Stimulated activated CD8-positive, alpha-beta memory T cell treated with anti-CD3 and anti-CD28 coated beads, Interleukin-7, amount 100 ng/mL, for 4 hours (primary cell): Measurements from ENCODE around the gene SLCO1A2.
"Not testable (repeated sequence)": the region's sequence is repeated elsewhere in the genome, so short reads cannot be mapped to it uniquely, and the experiment has no call there.

Source experiments
- DNase-seq, 2 donors: peaks; one replicate each; pipeline ENCODE4 v3.0.0-alpha.2; 2020; ENCODE audit warnings: low read depth in 2 of 2

SLCO1A2 gene

GRCh38 chr12:21334771-21335325, at the start of gene SLCO1A2:
SLCO1A2 (minus strand) TSS chr12:21334917; CDS start chr12:21334647, 270 bp downstream.
- no peak for DNase-seq

- DNase-seq: no peak
Measured at GRCh38 chr12:21384261-21384660, 49.5 kb upstream of the SLCO1A2 start.

DNA sequence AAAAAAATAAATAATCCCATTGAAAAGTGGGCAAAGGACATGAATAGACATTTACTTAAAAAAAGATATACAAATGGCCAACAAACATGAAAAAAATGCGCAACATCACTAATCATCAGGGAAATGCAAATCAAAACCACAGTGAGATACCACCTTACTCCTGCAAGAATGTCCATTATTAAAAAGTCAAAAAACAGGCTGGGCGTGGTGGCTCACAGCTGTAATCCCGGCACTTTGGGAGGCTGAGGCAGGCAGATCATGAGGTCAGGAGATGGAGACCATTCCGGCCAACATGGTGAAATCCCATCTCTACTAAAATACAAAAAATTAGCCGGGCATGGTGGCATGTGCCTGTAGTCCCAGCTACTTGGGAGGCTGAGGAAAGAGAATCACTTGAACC, 46.6 kb upstream of the SLCO1A2 start:
- DNase-seq: not testable (repeated sequence)

- no peak for DNase-seq
Measured at GRCh38 chr12:21379218-21379617, 44.5 kb upstream of the SLCO1A2 start.

DNA sequence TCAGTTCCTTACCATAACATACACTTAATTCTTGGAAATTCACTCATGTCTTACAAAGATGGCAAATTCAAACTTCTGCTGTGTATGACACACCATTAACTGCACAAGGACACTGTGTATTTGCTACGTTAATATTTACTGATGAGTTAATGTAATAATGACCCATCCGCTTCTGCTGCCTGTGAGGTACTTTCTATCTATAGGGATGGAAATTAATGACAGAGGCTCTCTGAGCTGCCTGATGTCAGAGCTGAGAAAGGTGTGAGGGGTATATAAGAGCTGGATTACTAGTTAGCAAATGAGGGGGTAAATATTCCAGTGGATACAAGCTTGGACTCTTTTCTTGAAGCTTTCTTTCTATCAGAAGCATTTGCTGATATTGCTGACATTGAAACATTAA, 37.9 kb upstream of the SLCO1A2 start, which contains the start of gene IAPP:
Gene IAPP (plus strand): TSS at position 301 of the 400 bp plus-strand sequence. CDS start 450 bp downstream, outside the sequence.
- no peak for DNase-seq

DNA sequence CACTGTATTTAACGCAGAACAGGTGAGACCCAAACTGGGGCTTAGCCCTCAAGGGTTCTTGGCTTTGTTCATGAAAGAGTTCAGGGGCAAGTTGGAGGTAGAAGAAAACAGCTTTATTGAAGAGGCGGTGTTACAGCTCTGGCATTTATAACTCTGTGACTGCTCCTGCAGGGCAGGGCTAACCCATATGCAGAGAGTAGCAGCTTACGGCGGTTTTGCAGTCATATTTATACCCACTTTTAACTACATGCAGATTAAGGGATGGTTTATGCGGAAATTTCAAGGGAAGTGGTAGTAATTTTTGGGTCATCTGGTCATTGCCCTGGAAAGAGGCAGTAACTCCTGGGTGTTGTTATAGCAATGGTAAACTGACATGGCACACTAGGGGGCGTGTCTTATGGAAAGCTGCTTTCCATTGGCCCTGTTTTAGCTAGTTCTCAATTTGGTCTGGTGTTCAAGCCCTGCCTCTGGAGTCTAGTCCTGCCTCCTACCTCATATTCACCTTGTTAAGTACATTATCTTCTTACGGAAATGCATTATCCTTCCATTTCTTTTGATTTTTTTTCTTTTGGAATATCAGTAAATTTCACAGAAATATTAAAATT, 36.2 kb upstream of the SLCO1A2 start:
- no peak for DNase-seq

DNA sequence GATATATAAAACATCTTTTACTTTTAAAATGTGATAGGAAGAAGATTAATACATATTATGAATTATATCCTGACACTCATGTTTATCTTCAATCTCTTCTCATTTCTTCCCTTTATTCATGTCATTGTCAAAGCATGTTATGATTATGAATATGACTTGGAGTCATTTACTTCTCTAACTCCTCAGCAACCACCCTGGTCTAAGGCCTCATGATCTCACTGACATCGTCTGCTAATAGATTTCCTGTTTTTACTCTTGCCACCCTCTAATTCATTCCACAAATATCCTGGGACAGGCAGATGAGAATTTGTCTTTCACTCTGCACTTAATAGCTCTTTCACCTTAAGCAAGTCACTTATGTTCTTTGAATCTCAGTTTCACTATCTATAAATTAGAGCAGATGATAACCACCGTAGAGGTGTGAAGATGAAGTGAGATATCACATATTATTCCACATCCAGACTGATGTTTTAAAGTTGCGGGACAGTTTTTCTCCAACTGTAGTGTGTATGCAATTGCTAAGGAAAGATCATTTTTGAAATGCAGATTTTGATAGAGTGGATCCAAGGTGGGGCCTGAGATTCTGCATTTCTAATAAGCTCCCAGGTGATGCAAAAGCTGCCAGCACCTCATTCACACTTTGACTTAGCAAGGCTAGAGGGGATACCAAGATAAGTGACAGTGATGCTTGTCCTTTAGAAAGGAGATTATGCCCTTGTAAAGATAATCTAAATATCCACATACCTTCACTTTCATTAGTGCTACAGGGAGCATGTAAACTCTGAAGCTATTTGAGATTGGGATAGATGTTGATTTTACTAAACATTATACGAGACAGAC, 34.6 kb upstream of the SLCO1A2 start:
- DNase-seq: no peak

DNA sequence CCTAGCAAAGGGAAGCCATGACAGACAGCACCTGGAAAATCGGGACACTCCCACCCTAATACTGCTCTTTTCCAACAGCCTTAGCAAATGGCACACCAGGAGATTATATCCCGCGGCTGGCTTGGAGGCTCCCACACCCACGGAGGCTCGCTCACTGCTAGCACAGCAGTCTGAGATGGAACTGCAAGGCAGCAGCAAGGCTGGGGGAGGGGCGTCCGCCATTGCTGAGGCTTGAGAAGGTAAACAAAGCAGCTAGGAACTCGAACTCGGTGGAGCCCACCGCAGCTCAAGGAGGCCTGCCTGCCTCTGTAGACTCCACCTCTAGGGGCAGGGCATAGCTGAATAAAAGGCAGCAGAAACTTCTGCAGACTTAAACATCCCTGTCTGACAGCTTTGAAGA, 25.9 kb upstream of the SLCO1A2 start:
- not testable (repeated sequence) for DNase-seq

DNA sequence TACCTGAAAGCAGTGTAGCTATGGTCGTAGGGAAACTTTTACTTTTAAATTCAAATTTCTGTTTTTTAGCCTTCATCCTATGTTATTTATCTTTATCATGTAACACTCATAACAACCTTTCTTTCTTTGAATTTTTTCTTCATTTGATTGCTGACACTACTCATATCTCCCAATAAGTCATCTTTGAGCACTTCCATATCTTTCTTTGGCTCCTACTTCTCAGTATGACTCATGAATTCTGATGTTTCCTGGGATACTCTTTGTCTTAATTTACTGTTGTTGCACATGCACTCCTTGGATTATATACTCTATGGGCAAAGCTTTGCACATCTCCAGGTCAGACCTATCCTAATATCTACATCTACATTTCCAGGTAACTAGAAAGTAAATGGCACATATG, 19.9 kb upstream of the SLCO1A2 start:
- DNase-seq: no peak

DNA sequence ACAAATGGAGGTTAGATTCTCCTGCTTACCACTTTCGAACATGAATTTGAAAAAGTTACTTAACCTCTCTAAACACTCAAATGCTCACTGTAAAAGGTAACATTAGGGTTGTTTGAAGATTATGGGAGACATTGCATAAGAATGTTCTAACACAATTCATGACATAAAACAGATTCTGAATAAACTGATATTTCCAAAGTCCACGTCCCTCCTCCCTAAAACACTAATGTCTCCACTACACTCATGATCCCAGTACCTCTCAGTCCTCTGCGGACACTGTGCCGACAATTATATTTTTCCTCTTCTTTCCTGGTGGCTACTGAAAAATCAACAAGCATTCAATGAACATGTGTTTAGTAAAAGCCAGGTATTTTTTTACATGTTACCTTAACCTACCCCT, 19.2 kb upstream of the SLCO1A2 start:
- no peak for DNase-seq

GRCh38 chr12:21353487-21353886, 18.8 kb upstream of the SLCO1A2 start:
- no peak for DNase-seq

- DNase-seq: no peak
Measured at GRCh38 chr12:21350975-21351374, 16.3 kb upstream of the SLCO1A2 start.

DNA sequence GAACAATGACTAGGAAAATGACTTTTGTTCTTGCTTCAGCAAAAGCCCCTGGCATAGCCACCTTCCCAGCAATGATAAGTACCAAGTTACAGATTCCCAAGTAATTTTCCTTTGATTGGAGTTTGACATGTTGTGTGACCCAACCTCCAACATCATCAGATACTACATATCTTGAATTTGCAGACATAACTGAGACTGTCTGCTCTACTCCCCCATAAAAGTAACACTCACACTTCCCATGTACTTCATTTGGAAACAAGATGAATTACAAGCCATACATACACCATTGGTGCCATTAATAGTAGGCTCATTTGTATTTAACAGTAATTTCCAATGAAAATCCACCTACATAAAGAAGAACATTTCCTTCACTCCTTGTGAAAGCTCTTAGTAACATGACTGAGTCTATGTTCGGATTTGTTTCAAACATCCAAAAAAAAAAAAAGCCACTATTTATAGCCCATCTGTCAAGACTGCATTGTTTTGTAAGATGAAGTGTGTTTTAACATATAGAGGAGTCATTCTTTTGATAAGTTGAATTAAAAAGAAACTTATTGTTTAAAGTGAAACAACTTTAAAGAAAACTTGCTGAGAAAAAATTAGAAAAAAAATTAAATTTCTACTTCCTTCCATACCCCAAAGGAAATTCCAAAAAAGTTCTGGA, 12.0 kb upstream of the SLCO1A2 start:
- DNase-seq: no peak

- no peak for DNase-seq
Measured at GRCh38 chr12:21343636-21344035, 8.9 kb upstream of the SLCO1A2 start.

DNA sequence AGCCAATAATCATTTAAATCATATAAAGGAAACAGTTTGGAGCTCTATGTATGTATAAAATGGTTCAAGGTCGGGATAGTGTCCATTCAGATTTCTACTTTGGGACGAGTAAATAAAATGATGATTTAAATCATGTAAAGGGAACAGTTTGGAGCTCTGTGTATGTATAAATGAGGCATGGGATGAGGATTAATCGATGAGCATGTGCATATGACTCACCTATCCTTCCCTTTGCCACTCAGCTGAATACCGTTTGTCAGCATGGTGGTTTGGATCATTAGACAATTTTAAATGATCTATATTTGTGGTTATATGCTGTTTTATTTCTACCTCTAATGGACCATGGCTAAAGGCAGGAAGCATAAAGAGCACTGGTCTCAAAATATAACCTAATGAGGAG, 7.1 kb upstream of the SLCO1A2 start:
- DNase-seq: no peak

- DNase-seq: no peak
Measured at GRCh38 chr12:21340403-21340802, 5.7 kb upstream of the SLCO1A2 start.

DNA sequence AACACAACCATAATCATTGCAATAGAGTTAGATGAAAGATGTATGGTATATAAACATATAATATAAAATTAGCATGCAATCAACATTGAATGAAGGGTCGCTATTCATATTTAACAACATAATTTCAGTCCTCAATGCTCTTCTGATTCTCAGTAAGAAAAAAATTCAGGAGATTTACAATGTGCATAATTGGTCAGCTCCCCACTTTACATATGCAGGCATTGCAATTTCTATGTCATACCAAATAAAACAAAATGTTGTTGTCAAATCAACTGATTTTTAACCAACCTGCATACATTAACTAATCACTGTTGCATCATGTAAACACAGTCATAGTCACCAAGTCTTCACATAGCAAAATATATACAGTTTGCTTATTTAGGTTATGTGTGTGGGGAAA, 5.2 kb upstream of the SLCO1A2 start:
- DNase-seq: no peak

DNA sequence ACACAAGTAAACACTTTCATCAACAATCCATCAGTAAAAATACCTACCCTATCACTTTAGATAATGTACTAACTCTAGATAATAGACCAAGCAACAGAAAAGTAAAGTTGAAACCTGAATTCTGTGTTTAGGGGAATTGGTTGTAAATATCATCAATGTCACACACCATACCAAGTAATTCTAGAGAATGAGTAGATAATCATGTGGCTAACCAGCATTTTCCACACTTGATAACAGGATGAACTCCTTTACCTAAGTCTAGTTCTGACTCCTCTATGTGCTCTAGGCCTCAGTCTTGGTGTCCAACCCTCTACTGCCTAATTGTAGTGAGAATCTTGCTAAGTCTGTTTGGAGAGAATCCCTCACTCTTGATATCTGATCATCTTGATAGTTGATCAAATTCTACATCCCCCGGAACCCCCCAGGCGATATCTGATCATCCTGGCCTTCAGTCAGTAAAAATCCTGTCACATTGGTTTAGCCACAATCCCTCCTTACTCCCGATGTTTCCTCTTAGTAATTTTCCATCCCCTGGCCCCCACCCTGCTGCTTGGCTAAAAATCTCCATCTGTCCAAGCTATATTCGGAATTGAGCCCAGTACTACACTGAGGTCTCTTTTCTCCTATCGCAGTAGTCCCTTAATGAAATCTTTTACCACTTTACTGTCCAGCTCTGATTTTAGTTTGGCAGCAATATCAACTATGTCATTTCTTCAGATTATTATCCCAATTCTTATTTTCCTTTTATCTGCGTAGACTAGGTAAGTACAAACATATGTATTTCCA, 3.4 kb upstream of the SLCO1A2 start:
- DNase-seq: no peak

DNA sequence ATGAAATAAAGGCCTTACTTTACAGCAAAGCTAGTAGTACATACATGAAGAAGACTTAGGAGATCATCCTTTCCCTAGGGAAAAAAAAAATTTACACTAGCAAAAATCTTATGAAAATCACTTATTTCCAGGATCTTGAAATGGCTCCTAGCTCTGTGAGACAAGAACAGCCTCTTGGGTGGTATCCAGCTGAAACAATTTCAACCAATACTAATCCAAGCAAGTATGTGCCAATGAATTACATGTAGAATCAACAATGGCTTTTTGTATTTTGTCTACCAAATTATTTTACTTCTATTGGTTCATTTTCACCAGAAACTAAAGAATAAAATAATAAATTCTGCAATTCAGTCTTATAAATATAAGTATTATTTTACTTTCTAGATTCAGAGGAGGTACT, 2.7 kb upstream of the SLCO1A2 start:
- no peak for DNase-seq

DNA sequence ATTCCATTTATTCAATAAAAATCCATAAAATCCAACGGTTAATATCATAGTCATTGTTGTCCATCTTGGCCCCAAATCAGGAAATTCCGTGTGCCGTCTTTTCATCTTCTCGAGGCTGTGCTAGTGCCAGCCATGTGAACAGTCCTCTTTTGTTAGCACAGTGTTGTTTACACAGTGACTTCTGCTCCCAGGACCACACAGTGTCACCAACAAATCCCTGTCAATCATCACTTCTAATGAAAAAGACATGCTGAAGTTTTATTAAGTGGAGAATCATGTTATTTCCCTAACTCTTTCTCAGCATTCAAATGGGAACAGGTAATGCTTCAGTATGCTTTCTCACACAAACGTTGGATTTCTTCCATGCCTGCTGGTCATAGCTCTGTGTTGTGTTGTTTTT, 1.9 kb upstream of the SLCO1A2 start:
- DNase-seq: no peak

DNA sequence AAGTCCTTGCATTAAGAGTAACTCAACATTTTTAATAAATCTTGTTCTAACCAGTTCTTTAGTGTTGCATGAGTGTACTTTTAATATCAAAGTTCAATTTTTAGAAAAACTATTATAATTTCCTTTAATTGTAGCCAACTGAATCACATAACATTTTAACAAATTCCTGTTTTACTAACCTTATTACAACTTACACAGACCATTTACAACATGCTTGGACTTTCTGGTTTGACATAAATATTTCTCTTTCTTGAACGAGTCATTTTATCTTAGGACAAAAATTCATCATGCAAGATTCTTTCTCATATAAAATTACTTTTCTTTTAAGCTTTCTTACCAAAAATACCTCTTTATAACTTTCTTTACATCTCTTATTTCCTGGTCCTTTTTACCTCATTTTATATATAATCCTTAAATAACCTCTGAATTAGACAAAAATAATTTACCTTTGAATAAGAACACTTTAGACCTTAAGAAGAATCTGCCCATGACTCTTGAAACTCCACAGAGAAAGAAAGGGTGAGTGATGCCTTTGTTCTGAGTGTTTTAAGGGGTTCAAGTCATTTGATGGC, 3.9 kb downstream of the SLCO1A2 start:
- DNase-seq: no peak
